ENCODE measurements around the gene IRAG1.
"Not testable (repeated sequence)": the region's sequence is repeated elsewhere in the genome, so short reads cannot be mapped to it uniquely, and the experiment has no call there.

The IRAG1 gene

GRCh38 chr11:10709299-10710086 is 15.9 kb upstream of the IRAG1 start:
- in situ Hi-C loops (cut with MboI; ENCODE audit: low sequenced_read_pairs) = no loop called here

- in situ Hi-C loops (cut with MboI; ENCODE audit: low sequenced_read_pairs) = no loop called here
These were observed 14.6 kb upstream of the IRAG1 start for GRCh38 chr11:10708131-10708530.

GRCh38 chr11:10701982-10702381 is 8.4 kb upstream of the IRAG1 start:
- in situ Hi-C loops (cut with MboI; ENCODE audit: low sequenced_read_pairs) = no loop called here

GRCh38 chr11:10699072-10699471 is 5.5 kb upstream of the IRAG1 start:
- in situ Hi-C loops (cut with MboI; ENCODE audit: low sequenced_read_pairs) = no loop called here

GRCh38 chr11:10697323-10697620 is 3.7 kb upstream of the IRAG1 start:
- in situ Hi-C loops (cut with MboI; ENCODE audit: low sequenced_read_pairs) = no loop called here

- in situ Hi-C loops (cut with MboI; ENCODE audit: low sequenced_read_pairs) = no loop called here
These were observed 3.1 kb upstream of the IRAG1 start for GRCh38 chr11:10696468-10697322.

- in situ Hi-C loops (cut with MboI; ENCODE audit: low sequenced_read_pairs) = no loop called here
These were observed 2.3 kb upstream of the IRAG1 start for GRCh38 chr11:10695833-10696232.

- in situ Hi-C loops (cut with MboI; ENCODE audit: low sequenced_read_pairs) = no loop called here
These were observed 1.1 kb upstream of the IRAG1 start for GRCh38 chr11:10694486-10695239.

GRCh38 chr11:10692531-10693115 is 932 bp downstream of the IRAG1 start:
- in situ Hi-C loops (cut with MboI; ENCODE audit: low sequenced_read_pairs) = no loop called here

GRCh38 chr11:10688401-10688800 is 5.2 kb downstream of the IRAG1 start:
- in situ Hi-C loops (cut with MboI; ENCODE audit: low sequenced_read_pairs) = no loop called here

GRCh38 chr11:10686311-10686710 is 7.2 kb downstream of the IRAG1 start:
- in situ Hi-C loops (cut with MboI; ENCODE audit: low sequenced_read_pairs) = no loop called here

- in situ Hi-C loops (cut with MboI; ENCODE audit: low sequenced_read_pairs) = no loop called here
These were observed 10.1 kb downstream of the IRAG1 start for GRCh38 chr11:10683429-10683828.

- in situ Hi-C loops (cut with MboI; ENCODE audit: low sequenced_read_pairs) = no loop called here
These were observed 12.5 kb downstream of the IRAG1 start for GRCh38 chr11:10680956-10681487.

- in situ Hi-C loops (cut with MboI; ENCODE audit: low sequenced_read_pairs) = not testable (repeated sequence)
These were observed 13.3 kb downstream of the IRAG1 start for GRCh38 chr11:10680279-10680678.

GRCh38 chr11:10679644-10680043 is 13.9 kb downstream of the IRAG1 start:
- in situ Hi-C loops (cut with MboI; ENCODE audit: low sequenced_read_pairs) = no loop called here

GRCh38 chr11:10678101-10678500 is 15.5 kb downstream of the IRAG1 start:
- in situ Hi-C loops (cut with MboI; ENCODE audit: low sequenced_read_pairs) = no loop called here

GRCh38 chr11:10676919-10677318 is 16.6 kb downstream of the IRAG1 start:
- in situ Hi-C loops (cut with MboI; ENCODE audit: low sequenced_read_pairs) = no loop called here

GRCh38 chr11:10674911-10675440 is 18.6 kb downstream of the IRAG1 start:
- in situ Hi-C loops (cut with MboI; ENCODE audit: low sequenced_read_pairs) = no loop called here

- in situ Hi-C loops (cut with MboI; ENCODE audit: low sequenced_read_pairs) = no loop called here
These were observed 19.1 kb downstream of the IRAG1 start for GRCh38 chr11:10674440-10674855.

- in situ Hi-C loops (cut with MboI; ENCODE audit: low sequenced_read_pairs) = no loop called here
These were observed 20.0 kb downstream of the IRAG1 start for GRCh38 chr11:10673501-10674062.

Measured in HL-60/S4 treated with retinoic acid at 250 ng/mL for 4 days and 3 days (cell line).